Measurements from ENCODE around the gene ARFGEF2.

ARFGEF2 gene

GRCh38 chr20:48898896-48899530 is 22.5 kb upstream of the ARFGEF2 start:
- no peak for TF ChIP-seq CTCF (IDR thresholded peaks at IDR 0.05; ENCODE audit: borderline replicate concordance, insufficient read depth, low read depth, low read length)

GRCh38 chr20:48899881-48900280 is 21.6 kb upstream of the ARFGEF2 start:
- no peak for TF ChIP-seq CTCF (IDR thresholded peaks at IDR 0.05; ENCODE audit: borderline replicate concordance, insufficient read depth, low read depth, low read length)
- no peak overlapping the region for H3K4me3 ChIP-seq (ENCODE audit: low read depth, low read length)

More at GRCh38 chr20:48898896-48899530, 22.5 kb upstream of the ARFGEF2 start:
- H3K4me3 ChIP-seq (ENCODE audit: low read depth, low read length), result no peak overlapping the region

- H3K4me3 ChIP-seq (ENCODE audit: low read depth, low read length), result no peak overlapping the region
- TF ChIP-seq CTCF (IDR thresholded peaks at IDR 0.05; ENCODE audit: borderline replicate concordance, insufficient read depth, low read depth, low read length), result no peak
Observed at GRCh38 chr20:48901326-48901725, 20.2 kb upstream of the ARFGEF2 start.

- no peak for TF ChIP-seq CTCF (IDR thresholded peaks at IDR 0.05; ENCODE audit: borderline replicate concordance, insufficient read depth, low read depth, low read length)
- no peak overlapping the region for H3K4me3 ChIP-seq (ENCODE audit: low read depth, low read length)
Observed at GRCh38 chr20:48903705-48904104, 17.8 kb upstream of the ARFGEF2 start.

GRCh38 chr20:48904566-48905296 is 16.8 kb upstream of the ARFGEF2 start:
- TF ChIP-seq CTCF (IDR thresholded peaks at IDR 0.05; ENCODE audit: borderline replicate concordance, insufficient read depth, low read depth, low read length), result peak; percentile 58
- no peak overlapping the region for H3K4me3 ChIP-seq (ENCODE audit: low read depth, low read length)

GRCh38 chr20:48905297-48905647 is 16.2 kb upstream of the ARFGEF2 start:
- no peak overlapping the region for H3K4me3 ChIP-seq (ENCODE audit: low read depth, low read length)
- no peak for TF ChIP-seq CTCF (IDR thresholded peaks at IDR 0.05; ENCODE audit: borderline replicate concordance, insufficient read depth, low read depth, low read length)

Measured in GM12875 (cell line).